Jurkat, Clone E6-1 (cell line): ENCODE data around the gene EXOC8.

ENCODE experiments used
- DNase-seq: peaks from one replicate; pipeline ENCODE4 v3.0.0-alpha.2; 2011; ENCODE audit warnings: low read depth, low spot score
- H3K4me3 ChIP-seq: 2 replicates; pipeline ENCODE4 v1.5.1; 2011; ENCODE audit warnings: mild to moderate bottlenecking, low read length, control low read depth, moderate library complexity

The EXOC8 gene

DNA sequence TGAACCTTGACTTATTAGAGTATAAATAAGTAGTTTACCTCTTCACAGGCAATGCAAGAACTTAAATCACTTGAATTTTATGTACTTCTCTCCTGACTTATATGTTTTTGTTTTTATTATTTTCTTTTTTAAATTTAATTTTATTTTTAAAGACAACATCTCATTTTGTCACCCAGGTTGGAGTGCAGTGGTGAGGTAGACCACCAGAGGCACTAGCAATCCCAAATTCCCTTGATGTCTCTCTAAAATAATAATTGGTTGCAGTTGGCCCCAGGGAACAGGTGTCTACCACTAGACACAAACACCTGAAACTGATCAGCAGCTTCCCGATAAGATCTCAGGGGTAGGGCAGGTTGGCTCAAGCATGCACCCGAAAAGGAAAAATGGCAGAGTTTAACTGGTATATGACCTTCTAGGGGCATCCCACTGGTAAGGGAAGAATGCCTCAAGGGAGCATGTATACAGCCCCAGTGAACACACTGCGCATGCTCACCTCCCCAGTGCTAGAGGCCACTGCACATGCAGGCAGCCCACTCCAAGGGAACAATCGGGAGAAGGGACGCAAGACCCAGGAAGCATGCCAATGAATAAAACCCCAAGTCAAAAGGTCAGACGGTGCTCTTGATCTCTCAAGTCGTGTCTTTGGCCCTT lies 14.6 kb downstream of the EXOC8 start:
- DNase-seq, result no peak
- H3K4me3 ChIP-seq, result no peak overlapping the region

DNA sequence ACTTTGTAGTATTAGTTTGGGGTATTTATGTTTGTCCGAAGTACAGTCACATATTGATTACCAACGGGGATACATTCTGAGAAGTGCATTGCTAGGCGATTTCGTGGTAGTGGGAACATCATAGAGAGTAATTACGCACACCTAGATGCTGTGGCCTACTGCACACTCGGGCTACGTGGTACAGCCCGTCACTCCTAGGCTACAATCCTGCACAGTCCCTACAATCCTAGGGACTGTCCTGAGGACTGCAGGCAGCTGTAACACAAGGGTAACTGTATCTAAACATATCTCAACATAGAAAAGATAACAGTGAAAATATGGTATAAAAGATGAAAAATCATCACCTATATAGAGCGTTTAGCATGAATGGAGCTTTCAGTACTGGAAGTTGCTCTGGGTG lies 18.6 kb downstream of the EXOC8 start:
- H3K4me3 ChIP-seq, result no peak overlapping the region
- DNase-seq, result no peak

DNA sequence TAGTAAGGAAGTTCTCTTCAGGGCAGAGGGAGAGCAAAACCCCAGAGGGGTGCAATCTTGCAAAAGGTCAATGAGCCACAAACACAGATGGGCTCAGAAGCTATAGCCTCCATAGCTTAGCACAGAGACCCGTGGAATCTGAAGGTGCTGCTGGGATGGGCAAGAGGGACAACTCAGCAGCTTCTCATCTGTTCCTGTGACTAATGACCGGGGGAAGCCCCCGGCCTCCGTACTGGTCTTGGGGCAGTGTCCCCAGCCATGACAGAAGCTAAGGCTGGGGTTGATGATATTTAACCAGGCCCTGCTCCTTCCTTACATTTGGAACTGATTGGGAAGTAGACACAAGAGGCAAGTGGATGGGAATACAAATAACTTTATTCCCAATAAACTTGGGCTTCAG lies 19.1 kb downstream of the EXOC8 start:
- no peak overlapping the region for H3K4me3 ChIP-seq
- no peak for DNase-seq

DNA sequence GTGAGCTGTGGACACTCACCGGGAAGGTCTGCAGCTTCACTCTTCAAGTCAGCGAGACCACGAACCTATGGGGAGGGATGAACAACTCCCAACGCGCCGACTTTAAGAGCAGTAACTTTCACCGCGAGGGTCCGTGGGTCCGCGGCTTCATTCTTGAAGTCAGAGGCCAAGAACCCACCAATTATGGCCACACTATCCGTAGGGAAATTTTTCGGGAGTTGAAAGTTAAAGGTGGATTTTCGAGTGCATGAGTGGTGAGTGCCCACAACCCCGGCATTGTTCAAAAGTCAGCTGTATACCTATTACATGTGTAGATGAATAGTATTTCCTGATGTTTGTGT lies 19.7 kb downstream of the EXOC8 start:
- no peak for DNase-seq
- H3K4me3 ChIP-seq, result no peak overlapping the region

DNA sequence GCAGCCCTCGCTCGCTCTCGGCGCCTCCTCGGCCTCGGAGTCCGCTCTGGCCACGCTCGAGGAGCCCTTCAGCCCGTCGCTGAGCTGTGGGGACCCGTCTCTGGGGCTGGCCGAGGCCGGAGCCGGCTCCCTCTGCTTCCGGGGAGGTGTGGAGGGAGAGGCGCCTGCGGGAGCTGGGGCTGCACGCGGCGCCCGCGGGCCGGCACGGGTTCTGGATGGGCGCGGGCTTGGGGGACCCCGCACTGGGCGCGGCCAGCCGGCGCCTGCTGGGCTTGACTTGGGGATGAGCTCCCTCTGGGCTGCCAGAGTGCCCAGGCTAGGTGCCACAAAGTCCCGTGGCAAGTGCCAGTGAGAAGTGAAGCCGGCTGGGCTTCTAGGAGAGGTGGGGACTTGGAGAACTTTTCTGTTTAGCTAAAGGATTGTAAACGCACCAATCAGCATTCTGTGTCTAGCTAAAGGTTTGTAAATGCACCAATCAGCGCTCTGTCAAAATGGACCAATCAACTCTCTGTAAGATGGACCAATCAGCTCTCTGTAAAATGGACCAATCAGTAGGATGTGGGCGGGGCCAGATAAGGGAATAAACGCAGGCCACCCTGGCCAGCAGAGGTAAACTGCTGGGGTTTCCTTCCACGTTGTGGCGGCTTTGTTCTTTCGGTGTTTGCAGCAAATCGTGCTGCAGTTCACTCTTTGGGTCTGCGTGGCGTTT lies 20.2 kb downstream of the EXOC8 start:
- H3K4me3 ChIP-seq, result no peak overlapping the region
- no peak for DNase-seq

DNA sequence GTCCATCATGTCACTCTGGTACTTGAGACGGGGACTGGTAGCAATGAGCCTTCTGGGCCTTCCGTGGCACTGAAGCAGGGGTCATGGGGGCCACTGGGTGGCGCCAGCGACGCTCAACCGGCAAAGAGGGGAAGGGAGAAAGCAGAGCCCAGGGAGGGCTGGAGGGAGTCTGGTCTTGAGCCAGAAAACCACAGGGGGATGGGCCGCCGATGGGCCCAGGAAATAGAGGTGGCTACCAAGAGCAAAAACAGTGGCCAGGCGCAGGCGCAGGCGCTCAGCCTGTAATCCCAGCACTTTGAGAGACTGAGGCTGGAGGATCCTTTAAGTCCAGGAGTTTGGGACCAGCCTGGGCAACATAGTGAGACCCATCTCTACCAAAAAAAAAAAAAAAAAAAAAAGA lies 21.8 kb downstream of the EXOC8 start:
- no peak overlapping the region for H3K4me3 ChIP-seq
- DNase-seq, result no peak

DNA sequence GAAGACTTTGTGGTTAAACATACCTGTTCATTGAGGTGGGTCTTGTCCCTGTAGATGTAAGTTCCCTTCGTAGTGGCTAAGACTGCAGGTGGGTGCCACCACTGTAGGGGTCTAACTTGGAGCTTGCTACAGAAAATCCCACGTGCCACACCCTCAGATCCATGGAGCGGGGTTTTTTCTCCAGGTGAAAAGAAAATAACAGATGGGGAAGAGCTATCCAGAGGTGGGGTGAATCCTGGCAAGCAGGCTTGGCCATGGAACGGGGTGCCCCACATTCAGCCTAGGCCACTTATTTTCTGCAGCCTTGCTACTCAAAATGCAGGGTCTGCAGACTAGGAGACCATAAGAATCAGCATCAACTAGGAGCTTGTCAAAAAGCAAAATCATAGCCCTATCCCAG lies 24.0 kb downstream of the EXOC8 start:
- H3K4me3 ChIP-seq, result no peak overlapping the region
- DNase-seq, result no peak

DNA sequence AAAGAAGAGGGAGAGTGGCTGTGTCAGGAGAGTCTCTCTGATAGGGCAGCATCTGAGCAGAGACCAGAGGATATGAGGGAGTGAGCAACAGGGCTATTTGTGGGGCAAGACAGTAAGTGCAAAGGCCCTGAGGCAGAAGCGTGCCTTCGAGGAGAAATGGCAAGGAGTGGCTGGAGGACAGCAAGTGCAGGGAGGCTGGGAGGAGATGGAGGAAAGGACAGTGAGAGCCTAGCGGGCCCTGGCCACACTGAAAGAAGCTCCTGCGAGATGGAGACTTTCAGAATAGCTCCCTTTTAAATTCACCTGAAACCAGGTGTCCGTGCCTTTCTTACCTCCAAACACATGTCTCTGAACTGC lies 25.2 kb downstream of the EXOC8 start:
- H3K4me3 ChIP-seq, result no peak overlapping the region
- no peak for DNase-seq

DNA sequence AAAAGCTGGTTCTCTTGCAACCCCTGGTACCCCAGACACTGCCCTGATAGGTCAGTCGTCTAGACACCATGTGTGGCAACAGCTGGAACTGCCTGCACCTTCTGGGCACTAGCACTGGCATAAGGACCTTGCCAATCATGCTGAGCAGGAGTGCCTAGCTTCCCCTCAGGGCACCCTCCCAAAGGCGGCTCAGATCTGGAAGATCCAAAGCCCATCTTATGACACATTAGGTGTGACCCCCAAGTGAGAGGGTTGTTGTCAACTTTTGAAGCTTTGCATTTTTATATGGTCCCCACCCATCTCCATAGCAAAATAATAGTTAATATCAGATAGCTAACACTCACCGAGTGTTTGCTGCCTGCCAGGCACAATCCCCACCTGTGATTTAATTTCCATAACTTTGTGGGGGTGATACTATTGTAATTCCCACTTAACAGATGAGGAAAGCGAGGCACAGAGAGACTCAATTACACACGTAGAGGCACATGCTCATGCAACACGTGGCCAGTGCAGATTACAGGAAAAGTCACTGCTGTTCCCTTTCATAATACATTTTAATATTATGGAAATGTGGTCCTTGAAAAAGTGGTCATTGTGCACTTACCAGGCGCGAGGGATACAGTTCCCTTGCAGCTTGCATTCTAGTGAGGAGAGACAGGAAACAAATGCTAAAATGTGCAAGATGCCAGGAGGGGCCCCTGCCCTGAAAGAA lies 25.8 kb downstream of the EXOC8 start:
- no peak overlapping the region for H3K4me3 ChIP-seq
- no peak for DNase-seq

DNA sequence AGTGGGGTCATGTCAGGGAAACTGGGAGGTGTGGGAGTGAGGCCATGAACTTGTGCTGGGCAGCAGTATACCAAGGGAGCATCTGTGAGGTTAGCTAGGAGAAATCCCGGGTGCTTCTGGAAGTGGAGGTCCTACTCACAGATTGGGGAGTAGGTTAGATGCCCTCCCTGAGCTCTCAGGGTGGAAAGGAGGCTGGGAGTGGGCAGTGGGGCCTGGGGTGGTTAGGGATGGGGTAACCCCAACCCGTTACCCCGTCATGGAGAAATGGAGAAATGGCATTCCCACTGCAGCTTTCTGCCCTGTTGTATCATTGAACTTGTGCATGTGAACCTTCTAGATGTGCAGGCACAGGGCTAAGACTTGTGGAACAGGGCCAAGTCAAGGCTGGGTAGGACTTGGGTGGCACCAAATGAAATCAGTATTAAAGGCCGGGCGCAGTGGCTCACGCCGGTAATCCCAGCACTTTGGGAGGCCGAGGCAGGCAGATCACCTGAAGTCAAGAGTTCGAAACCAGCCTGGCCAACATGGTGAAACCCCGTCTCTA lies 27.2 kb downstream of the EXOC8 start:
- H3K4me3 ChIP-seq, result no peak overlapping the region

DNA sequence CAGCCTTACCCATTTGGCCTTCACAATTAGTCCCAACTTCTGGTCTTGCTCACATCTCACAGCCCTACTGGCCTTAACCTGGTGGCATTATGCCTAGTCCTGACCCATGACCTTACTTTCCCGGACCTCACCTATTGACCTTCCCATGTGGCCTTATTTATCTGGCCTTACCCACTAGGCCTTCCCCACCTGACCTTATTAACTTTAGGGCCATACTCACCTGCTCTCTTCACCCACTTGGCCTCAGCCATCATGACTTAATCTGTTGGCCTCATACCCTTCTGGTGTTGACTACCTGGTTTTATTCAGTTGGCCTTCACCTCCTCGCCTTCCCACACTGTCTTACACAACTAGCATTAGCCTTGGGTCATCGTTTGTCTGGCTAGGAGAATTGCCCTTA lies 35.7 kb downstream of the EXOC8 start:
- no peak overlapping the region for H3K4me3 ChIP-seq
- DNase-seq, result no peak

More for the DNA sequence above, 27.2 kb downstream of the EXOC8 start:
- DNase-seq, result no peak

DNA sequence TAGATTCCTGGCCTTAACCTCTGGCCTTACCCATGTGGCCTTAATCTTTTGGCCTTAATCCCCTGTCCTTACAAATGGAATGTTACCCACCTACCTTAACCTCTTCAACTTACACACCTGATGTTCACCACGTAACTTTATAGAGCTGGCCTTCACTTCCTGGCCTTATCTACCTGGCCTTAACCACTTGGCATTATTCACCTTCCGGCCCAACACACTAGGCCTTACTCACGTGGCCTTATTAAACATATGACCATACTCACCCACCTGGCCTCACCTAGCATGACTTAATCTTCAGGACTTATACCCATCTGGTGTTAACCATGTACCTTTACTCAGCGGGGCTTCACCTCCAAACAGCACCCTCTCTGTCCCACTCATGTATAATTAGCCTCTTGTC lies 41.7 kb downstream of the EXOC8 start:
- no peak for DNase-seq
- H3K4me3 ChIP-seq, result no peak overlapping the region

DNA sequence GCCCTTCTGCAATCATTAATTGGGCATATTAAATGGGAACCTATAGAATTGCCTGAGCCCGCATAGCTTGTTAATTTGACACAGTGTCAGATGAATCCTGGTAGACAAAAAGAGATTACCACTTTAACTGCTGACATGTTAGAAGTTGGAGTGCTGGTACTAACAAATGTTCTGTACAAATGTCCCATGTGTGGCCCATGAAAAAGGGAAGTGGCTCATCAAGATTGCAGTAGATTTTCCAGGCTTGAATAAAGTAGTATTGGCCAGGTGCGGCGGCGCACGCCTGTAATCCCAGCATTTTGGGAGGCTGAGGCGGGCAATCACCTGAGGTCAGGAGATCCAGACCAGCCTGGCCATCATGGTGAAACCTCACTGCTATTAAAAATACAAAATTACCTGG lies 51.0 kb downstream of the EXOC8 start:
- DNase-seq, result no peak
- no peak overlapping the region for H3K4me3 ChIP-seq

DNA sequence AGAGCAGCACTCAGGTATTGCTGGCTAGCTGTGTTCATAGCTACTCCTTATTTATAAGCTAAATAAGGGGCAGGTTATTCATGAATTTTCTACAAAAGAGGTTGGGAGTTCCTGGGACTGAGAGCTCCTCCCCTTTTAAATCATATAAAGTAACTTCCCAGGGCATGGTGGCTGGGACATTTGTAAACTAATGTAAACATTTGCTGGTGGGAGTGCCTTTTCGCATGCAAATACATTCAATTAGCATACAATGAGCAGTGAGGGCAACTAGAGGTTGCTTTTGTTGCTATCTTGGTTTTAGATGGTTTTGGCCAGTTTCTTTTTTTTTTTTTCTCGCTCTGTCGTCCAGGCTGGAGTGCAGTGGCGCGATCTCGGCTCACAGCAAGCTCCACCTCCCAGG lies 53.2 kb downstream of the EXOC8 start:
- H3K4me3 ChIP-seq, result no peak overlapping the region

More for the DNA sequence above, 53.2 kb downstream of the EXOC8 start:
- no peak for DNase-seq
